HG03064 (cell line): ENCODE results near the gene MMAB.

Experiments used
- ATAC-seq: cut with Tn5 transposase; IDR thresholded peaks from one replicate; pipeline ENCODE4 v1.9.1; 2021; ENCODE audit warnings: low read depth; ENCODE audit not compliant: unreplicated experiment

MMAB gene

GRCh38 chr12:109586385-109587296 lies 13.3 kb upstream of the MMAB start:
- ATAC-seq = no peak

- no peak for ATAC-seq
These were observed 10.4 kb upstream of the MMAB start for GRCh38 chr12:109583733-109584132.

- ATAC-seq = no peak
These were observed 9.3 kb upstream of the MMAB start for GRCh38 chr12:109582636-109583035.

- no peak for ATAC-seq
These were observed 8.6 kb upstream of the MMAB start for GRCh38 chr12:109581856-109582255.

GRCh38 chr12:109581334-109581691 lies 8.0 kb upstream of the MMAB start:
- ATAC-seq = no peak

GRCh38 chr12:109580684-109581333 lies 7.5 kb upstream of the MMAB start:
- no peak for ATAC-seq

GRCh38 chr12:109580272-109580671 lies 7.0 kb upstream of the MMAB start:
- no peak for ATAC-seq

GRCh38 chr12:109579639-109580038 lies 6.3 kb upstream of the MMAB start:
- no peak for ATAC-seq

GRCh38 chr12:109578330-109578927 lies 5.1 kb upstream of the MMAB start:
- ATAC-seq = no peak

GRCh38 chr12:109577311-109577710 lies 4.0 kb upstream of the MMAB start:
- no peak for ATAC-seq

- ATAC-seq = no peak
These were observed 2.4 kb upstream of the MMAB start for GRCh38 chr12:109575683-109576082.

- ATAC-seq = peak; percentile 16
These were observed 575 bp upstream of the MMAB start for GRCh38 chr12:109573914-109574244.

GRCh38 chr12:109572506-109572845 lies 828 bp downstream of the MMAB start:
- ATAC-seq = no peak

GRCh38 chr12:109571773-109572505 lies 1.4 kb downstream of the MMAB start:
- no peak for ATAC-seq

GRCh38 chr12:109568486-109568885 lies 4.8 kb downstream of the MMAB start:
- no peak for ATAC-seq

GRCh38 chr12:109567967-109568366 lies 5.3 kb downstream of the MMAB start:
- no peak for ATAC-seq

GRCh38 chr12:109567296-109567695 lies 6.0 kb downstream of the MMAB start:
- no peak for ATAC-seq

- no peak for ATAC-seq
These were observed 6.9 kb downstream of the MMAB start for GRCh38 chr12:109566424-109566823.

- no peak for ATAC-seq
These were observed 9.7 kb downstream of the MMAB start for GRCh38 chr12:109563291-109564284.

GRCh38 chr12:109562871-109563270 lies 10.4 kb downstream of the MMAB start:
- no peak for ATAC-seq
